HL-60 (cell line): ENCODE data around the gene KCND2.

ENCODE experiments used
- POLR2AphosphoS5 ChIP-seq: IDR thresholded peaks from 2 replicates; pipeline ENCODE4 v1.6.1; 2012; ENCODE audit warnings: low read depth
- TF ChIP-seq, protein P1 (sequence below): IDR thresholded peaks from one replicate; pipeline ENCODE4 v1.5.1; 2011; ENCODE audit warnings: low read length, control low read depth, inconsistent platforms; ENCODE audit not compliant: insufficient read depth

DNA sequence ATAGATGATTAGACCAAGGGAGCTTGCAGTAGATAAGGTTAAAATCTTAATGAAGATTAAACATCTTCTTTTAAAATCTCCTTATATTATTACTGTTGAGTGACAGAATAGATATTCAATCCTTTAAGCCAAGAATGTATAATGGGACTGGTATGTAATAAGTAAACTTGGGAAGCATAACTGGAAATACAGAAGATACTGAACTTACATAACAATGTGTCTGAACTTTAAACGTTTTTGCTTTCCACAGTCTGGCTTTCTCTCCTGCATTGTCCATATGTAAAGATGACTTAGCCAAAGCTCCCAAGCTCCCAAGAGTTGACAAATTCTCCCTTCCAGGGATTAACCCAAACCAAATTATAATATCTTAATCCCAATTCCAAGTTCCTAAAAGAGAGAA, 129.8 kb downstream of the KCND2 start:
- TF ChIP-seq, protein P1, sequence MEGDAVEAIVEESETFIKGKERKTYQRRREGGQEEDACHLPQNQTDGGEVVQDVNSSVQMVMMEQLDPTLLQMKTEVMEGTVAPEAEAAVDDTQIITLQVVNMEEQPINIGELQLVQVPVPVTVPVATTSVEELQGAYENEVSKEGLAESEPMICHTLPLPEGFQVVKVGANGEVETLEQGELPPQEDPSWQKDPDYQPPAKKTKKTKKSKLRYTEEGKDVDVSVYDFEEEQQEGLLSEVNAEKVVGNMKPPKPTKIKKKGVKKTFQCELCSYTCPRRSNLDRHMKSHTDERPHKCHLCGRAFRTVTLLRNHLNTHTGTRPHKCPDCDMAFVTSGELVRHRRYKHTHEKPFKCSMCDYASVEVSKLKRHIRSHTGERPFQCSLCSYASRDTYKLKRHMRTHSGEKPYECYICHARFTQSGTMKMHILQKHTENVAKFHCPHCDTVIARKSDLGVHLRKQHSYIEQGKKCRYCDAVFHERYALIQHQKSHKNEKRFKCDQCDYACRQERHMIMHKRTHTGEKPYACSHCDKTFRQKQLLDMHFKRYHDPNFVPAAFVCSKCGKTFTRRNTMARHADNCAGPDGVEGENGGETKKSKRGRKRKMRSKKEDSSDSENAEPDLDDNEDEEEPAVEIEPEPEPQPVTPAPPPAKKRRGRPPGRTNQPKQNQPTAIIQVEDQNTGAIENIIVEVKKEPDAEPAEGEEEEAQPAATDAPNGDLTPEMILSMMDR: no peak
- TF ChIP-seq POLR2AphosphoS5: no peak
